SU-DHL-6 (cell line): Measurements from ENCODE around the gene CAMK1D.

Experiments
- H2AFZ ChIP-seq: fragments of 200-600 bp; sonication (generic); 2 replicates; pipeline ENCODE4 v1.6.1; 2014; ENCODE audit warnings: low read depth, mild to moderate bottlenecking, moderate library complexity, mixed read lengths, antibody characterized with exemption, low read length; ENCODE audit not compliant: severe bottlenecking
- H3F3A ChIP-seq: fragments of 200-600 bp; shearing (Covaris generic); 2 replicates; pipeline ENCODE4 v1.6.0; 2016; ENCODE audit warnings: antibody characterized with exemption, mild to moderate bottlenecking; ENCODE audit not compliant: insufficient read depth
- H3K27ac ChIP-seq: fragments of 200-600 bp; sonication (generic); 2 replicates; pipeline ENCODE4 v1.5.1; 2016; ENCODE audit warnings: low read depth, mild to moderate bottlenecking, low read length, moderate library complexity, mixed read lengths
- H3K27me3 ChIP-seq: fragments of 200-600 bp; sonication (generic), shearing (Covaris generic); 2 replicates; pipeline ENCODE4 v1.6.0; 2014; ENCODE audit warnings: mild to moderate bottlenecking, low read length
- H3K36me3 ChIP-seq: fragments of 200-600 bp; sonication (generic); 2 replicates; pipeline ENCODE4 v1.6.1; 2014; ENCODE audit warnings: mild to moderate bottlenecking, low read length, mixed read lengths
- H3K4me2 ChIP-seq: fragments of 300-600, 200-600 bp; shearing (Covaris generic), sonication (generic); 2 replicates; pipeline ENCODE4 v1.6.0; 2014; ENCODE audit warnings: low read length, low read depth, mild to moderate bottlenecking; ENCODE audit not compliant: poor library complexity, severe bottlenecking
- H3K4me3 ChIP-seq: fragments of 200-600 bp; sonication (generic); 2 replicates; pipeline ENCODE4 v1.5.1; 2014; ENCODE audit warnings: antibody characterized with exemption, low read length, mild to moderate bottlenecking, mixed read lengths; ENCODE audit not compliant: insufficient read depth, poor library complexity, severe bottlenecking
- H3K79me2 ChIP-seq: fragments of 200-600 bp; sonication (generic); 2 replicates; pipeline ENCODE4 v1.6.1; 2014; ENCODE audit warnings: mild to moderate bottlenecking, low read length, moderate library complexity; ENCODE audit not compliant: insufficient read depth
- H3K9ac ChIP-seq: fragments of 200-600 bp; sonication (generic); 2 replicates; pipeline ENCODE4 v1.7.0; 2014; ENCODE audit warnings: mild to moderate bottlenecking, low read length
- H3K9me2 ChIP-seq: fragments of 200-600 bp; sonication (generic); replicated peaks from 2 replicates; pipeline ENCODE4 v1.6.1; 2014; ENCODE audit warnings: low read length; ENCODE audit not compliant: insufficient read depth
- H3K9me3 ChIP-seq: fragments of 200-600 bp; sonication (generic); 2 replicates; pipeline ENCODE4 v1.6.1; 2014; ENCODE audit warnings: low read length, mixed read lengths; ENCODE audit not compliant: insufficient read depth
- H4K20me1 ChIP-seq: fragments of 200-600 bp; sonication (generic); 2 replicates; pipeline ENCODE4 v1.6.1; 2014; ENCODE audit warnings: low read depth, mild to moderate bottlenecking, antibody characterized with exemption, low read length, moderate library complexity, mixed read lengths
- EZH2phosphoT487 ChIP-seq: fragments of 200-600 bp; sonication (generic), shearing (Covaris generic); conservative IDR thresholded peaks from 2 replicates; pipeline ENCODE4 v1.6.1; 2018; ENCODE audit warnings: mild to moderate bottlenecking, antibody characterized with exemption, low read length, moderate library complexity, mixed read lengths
- TF ChIP-seq, protein P1 (sequence below): fragments of 200-600 bp; sonication (generic); IDR thresholded peaks from one replicate; pipeline ENCODE4 v1.5.1; 2017; ENCODE audit warnings: antibody characterized with exemption, mild to moderate bottlenecking, low read length, moderate library complexity; ENCODE audit not compliant: insufficient read depth, poor library complexity, severe bottlenecking

CAMK1D gene

GRCh38 chr10:12841826-12842225 is 492.5 kb downstream of the CAMK1D start:
- Histone ChIP-seq H3K4me3 (no peak overlapping the region), H3K4me2 (no peak overlapping the region), H2AFZ (no peak overlapping the region), H3K36me3 (no peaks in the 10 kb centered on the region), H3K79me2 (no peaks in the 10 kb centered on the region), H3K9me3 (no peaks in the 10 kb centered on the region), H4K20me1 (no peaks in the 10 kb centered on the region), H3F3A (no peaks in the 10 kb centered on the region), H3K9ac (no peak overlapping the region), H3K9me2 (no peaks in the 10 kb centered on the region), H3K27ac (no peak overlapping the region), H3K27me3 (no peaks in the 10 kb centered on the region)
- no peak for TF ChIP-seq EZH2phosphoT487
- TF ChIP-seq, protein P1, sequence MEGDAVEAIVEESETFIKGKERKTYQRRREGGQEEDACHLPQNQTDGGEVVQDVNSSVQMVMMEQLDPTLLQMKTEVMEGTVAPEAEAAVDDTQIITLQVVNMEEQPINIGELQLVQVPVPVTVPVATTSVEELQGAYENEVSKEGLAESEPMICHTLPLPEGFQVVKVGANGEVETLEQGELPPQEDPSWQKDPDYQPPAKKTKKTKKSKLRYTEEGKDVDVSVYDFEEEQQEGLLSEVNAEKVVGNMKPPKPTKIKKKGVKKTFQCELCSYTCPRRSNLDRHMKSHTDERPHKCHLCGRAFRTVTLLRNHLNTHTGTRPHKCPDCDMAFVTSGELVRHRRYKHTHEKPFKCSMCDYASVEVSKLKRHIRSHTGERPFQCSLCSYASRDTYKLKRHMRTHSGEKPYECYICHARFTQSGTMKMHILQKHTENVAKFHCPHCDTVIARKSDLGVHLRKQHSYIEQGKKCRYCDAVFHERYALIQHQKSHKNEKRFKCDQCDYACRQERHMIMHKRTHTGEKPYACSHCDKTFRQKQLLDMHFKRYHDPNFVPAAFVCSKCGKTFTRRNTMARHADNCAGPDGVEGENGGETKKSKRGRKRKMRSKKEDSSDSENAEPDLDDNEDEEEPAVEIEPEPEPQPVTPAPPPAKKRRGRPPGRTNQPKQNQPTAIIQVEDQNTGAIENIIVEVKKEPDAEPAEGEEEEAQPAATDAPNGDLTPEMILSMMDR = no peak

DNA sequence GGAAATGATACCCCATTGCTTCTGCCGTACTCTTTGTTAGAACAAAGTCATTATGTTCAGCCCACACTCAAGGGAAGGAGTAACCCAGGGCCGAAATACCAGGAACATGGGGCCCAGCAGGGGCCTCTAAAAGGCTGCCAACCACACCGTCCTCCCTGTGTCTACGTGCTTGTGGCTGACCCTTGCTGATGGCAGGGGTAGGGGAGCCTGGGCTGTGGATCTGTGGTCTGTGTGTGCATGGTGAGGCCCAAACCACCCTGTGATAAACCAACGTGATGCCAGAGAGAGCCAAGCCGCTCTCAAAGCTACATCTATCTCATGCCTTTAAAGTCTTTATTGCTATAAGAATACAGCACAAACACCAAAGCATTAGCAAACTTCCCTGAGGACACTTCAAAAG is 493.0 kb downstream of the CAMK1D start:
- no peaks in the 10 kb centered on the region for H3K79me2 ChIP-seq
- H3K27me3 ChIP-seq = no peaks in the 10 kb centered on the region
- no peak overlapping the region for H3K4me3 ChIP-seq
- H3K9me2 ChIP-seq = no peaks in the 10 kb centered on the region
- H3K9ac ChIP-seq = no peak overlapping the region
- no peaks in the 10 kb centered on the region for H3K36me3 ChIP-seq
- H2AFZ ChIP-seq = no peak overlapping the region
- H3K9me3 ChIP-seq = no peaks in the 10 kb centered on the region
- H4K20me1 ChIP-seq = no peaks in the 10 kb centered on the region
- no peaks in the 10 kb centered on the region for H3F3A ChIP-seq
- TF ChIP-seq, protein P1 = no peak
- no peak for TF ChIP-seq EZH2phosphoT487
- H3K4me2 ChIP-seq = no peak overlapping the region
- H3K27ac ChIP-seq = no peak overlapping the region

- no peaks in the 10 kb centered on the region for H3K9me3 ChIP-seq
- H3K79me2 ChIP-seq = no peaks in the 10 kb centered on the region
- no peaks in the 10 kb centered on the region for H4K20me1 ChIP-seq
- H3K27me3 ChIP-seq = no peaks in the 10 kb centered on the region
- H3K4me2 ChIP-seq = no peak overlapping the region
- no peak overlapping the region for H2AFZ ChIP-seq
- no peaks in the 10 kb centered on the region for H3F3A ChIP-seq
- no peak overlapping the region for H3K27ac ChIP-seq
- H3K9ac ChIP-seq = no peak overlapping the region
- H3K9me2 ChIP-seq = no peaks in the 10 kb centered on the region
- TF ChIP-seq EZH2phosphoT487 = no peak
- TF ChIP-seq, protein P1 = no peak
- H3K4me3 ChIP-seq = no peak overlapping the region
- no peaks in the 10 kb centered on the region for H3K36me3 ChIP-seq
Measured at GRCh38 chr10:12843296-12843945, 494.1 kb downstream of the CAMK1D start.
